CD4-positive, alpha-beta T cell treated with Interleukin-12 subunit alpha and Interleukin-12 subunit beta, for 1 hour (primary cell): ENCODE results near the gene CYTIP.

Experiments used
- DNase-seq: peaks from one replicate; pipeline ENCODE4 v3.0.0-alpha.2; 2020

Gene CYTIP

GRCh38 chr2:157443795-157444640, at the start of gene CYTIP:
Gene CYTIP (minus strand): TSS chr2:157444089. CDS start chr2:157444020, 69 bp downstream.
- DNase-seq: peak; percentile 83

- peak; percentile 79 for DNase-seq
Observed at GRCh38 chr2:157492189-157492773, 48.4 kb upstream of the CYTIP start.

GRCh38 chr2:157489983-157490382, 46.1 kb upstream of the CYTIP start:
- no peak for DNase-seq

- DNase-seq: no peak
Observed at GRCh38 chr2:157488877-157489276, 45.0 kb upstream of the CYTIP start.

- no peak for DNase-seq
Observed at GRCh38 chr2:157487747-157488146, 43.9 kb upstream of the CYTIP start.

- no peak for DNase-seq
Observed at GRCh38 chr2:157487271-157487610, 43.4 kb upstream of the CYTIP start.

- no peak for DNase-seq
Observed at GRCh38 chr2:157486596-157487270, 42.8 kb upstream of the CYTIP start.

GRCh38 chr2:157480182-157480961, 36.5 kb upstream of the CYTIP start:
- no peak for DNase-seq

GRCh38 chr2:157479081-157480027, 35.5 kb upstream of the CYTIP start:
- no peak for DNase-seq

GRCh38 chr2:157477919-157478318, 34.0 kb upstream of the CYTIP start:
- DNase-seq: no peak

GRCh38 chr2:157476953-157477709, 33.2 kb upstream of the CYTIP start:
- no peak for DNase-seq

GRCh38 chr2:157475722-157476390, 32.0 kb upstream of the CYTIP start:
- no peak for DNase-seq

GRCh38 chr2:157473581-157473980, 29.7 kb upstream of the CYTIP start:
- no peak for DNase-seq

- no peak for DNase-seq
Observed at GRCh38 chr2:157471078-157471477, 27.2 kb upstream of the CYTIP start.

GRCh38 chr2:157470321-157470720, 26.4 kb upstream of the CYTIP start:
- no peak for DNase-seq

- DNase-seq: no peak
Observed at GRCh38 chr2:157469726-157470125, 25.8 kb upstream of the CYTIP start.

- DNase-seq: peak; percentile 77
Observed at GRCh38 chr2:157468931-157469708, 25.2 kb upstream of the CYTIP start.

- DNase-seq: no peak
Observed at GRCh38 chr2:157466764-157467163, 22.9 kb upstream of the CYTIP start.

- DNase-seq: no peak
Observed at GRCh38 chr2:157465554-157465953, 21.7 kb upstream of the CYTIP start.

- DNase-seq: no peak
Observed at GRCh38 chr2:157463002-157463401, 19.1 kb upstream of the CYTIP start.
